ENCODE data around the gene FSIP1.
A peak's percentile ranks its signal among the peaks of the same experiment; 100 is the strongest.

The FSIP1 gene

GRCh38 chr15:39625451-39625850 is 157.2 kb downstream of the FSIP1 start:
- no peak for DNase-seq (ENCODE audit: extremely low read depth in 1 of 2, low read depth in 1 of 2)

DNA sequence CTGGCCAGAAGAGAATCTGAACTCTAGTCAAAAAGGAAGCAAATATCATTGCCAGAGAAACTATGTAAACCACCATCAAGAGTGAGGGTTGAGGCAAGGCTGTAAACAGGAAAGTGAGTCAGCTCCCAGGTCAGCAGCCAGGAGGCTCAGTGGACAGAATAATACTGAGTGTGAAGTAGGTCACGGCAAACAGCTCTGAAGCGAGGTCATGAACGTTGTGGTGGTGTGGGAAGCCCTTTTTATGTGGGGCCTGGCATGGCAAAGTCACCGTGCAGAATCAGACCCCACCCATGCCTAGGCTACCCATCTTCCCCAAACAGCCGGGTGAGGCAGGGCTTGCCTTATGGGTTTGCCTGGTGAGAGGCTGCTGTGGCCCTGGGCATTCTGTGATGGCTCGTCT is 157.8 kb downstream of the FSIP1 start:
- DNase-seq (ENCODE audit: extremely low read depth in 1 of 2, low read depth in 1 of 2): peak; percentile 46 to 67

- peak in 1 of 2 donors; percentile 43 for DNase-seq (ENCODE audit: extremely low read depth in 1 of 2, low read depth in 1 of 2)
Measured at GRCh38 chr15:39623529-39623931, 159.1 kb downstream of the FSIP1 start.

DNA sequence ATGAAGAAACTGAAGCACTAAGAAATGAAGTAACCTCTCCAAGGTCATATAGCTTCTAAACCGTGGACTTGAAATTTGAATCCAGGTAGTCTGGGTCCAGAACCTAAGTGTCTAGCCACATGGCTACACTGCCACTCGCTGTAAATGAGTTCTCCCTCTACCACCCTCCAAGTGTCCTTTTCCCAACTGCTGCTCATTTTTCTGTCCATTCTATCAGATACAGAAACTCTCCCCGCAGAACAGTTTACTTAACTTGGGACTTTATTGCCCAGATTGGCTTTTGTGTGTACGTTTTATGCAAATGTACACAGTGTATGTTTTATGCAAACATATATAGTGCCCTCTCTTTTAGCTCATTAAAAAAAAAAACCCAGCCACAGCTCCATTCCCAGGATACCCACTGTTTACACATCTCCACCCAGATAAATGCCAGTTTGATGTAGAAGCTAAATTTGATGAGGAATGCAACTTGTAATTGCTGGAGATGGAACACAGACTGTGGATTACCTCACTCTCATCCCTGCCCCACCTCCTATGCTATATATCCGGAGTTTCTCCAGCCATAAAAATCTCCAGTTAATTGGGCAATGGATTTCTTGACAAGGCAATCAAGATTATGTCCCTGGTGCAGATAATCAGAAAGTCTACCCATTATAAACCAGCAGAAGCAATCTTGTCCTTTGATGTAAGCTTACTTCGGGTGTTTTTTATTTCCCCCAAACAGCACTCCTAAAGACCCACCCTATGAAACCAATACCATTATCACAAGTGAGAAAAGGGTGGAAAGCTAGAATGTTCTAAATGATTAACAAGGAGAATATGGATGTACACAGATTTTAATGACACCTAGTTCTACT is 159.8 kb downstream of the FSIP1 start:
- no peak for DNase-seq (ENCODE audit: extremely low read depth in 1 of 2, low read depth in 1 of 2)

GRCh38 chr15:39621976-39622375 is 160.7 kb downstream of the FSIP1 start:
- DNase-seq (ENCODE audit: extremely low read depth in 1 of 2, low read depth in 1 of 2): no peak

DNA sequence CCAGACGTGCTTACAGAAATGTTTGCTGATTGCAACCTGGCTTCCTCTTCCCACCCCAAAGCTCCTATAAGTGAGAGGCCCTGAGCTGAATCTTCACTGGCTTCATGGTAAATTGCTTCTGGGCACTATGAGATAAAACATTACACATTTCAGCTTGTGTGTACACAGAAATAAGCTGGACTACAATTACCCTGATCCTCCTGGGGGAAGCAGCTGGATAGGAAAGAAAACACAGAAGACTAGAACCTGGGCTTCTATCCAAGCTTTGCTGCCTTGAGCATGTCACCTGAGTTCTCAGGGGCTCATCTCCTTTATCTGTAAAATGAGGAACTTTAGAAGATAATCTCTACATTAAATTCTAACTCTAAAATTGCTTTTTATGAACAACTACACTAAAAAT is 161.4 kb downstream of the FSIP1 start:
- DNase-seq (ENCODE audit: extremely low read depth in 1 of 2, low read depth in 1 of 2): no peak

DNA sequence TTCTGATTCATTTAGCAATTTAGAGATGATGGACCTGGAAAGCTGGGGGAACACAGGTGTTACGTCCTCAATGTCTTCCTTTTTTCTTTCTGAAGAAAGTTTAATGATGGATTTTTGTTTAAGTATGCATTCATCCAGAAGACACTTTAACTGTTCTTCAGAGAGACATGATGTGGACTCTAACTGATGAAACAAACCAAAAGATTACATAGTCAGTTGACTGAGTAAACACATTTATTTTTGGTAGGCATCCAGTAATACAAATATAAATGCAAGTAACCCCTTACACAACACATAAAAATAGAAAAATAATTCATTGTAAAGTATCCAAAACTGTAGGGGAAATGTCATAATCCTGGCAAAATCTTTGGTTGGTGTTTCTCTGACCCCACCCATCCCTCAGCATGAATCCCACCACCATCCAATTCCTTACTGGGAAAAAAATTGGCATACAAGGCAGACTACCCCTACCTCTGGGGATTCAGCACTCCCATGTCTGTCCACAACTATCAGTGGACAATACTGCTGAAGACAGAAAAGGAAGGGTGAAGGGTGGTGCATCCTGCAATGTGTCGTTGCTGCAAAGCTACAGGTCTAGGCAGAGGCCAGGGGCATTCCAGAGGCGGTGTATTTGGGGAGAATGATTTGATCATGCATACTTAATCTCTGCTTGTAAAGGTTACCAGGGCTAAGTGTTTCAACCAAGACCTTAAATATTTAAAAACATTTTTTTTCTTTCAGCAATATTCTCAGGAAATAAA is 164.4 kb downstream of the FSIP1 start:
- no peak for DNase-seq (ENCODE audit: extremely low read depth in 1 of 2, low read depth in 1 of 2)

DNA sequence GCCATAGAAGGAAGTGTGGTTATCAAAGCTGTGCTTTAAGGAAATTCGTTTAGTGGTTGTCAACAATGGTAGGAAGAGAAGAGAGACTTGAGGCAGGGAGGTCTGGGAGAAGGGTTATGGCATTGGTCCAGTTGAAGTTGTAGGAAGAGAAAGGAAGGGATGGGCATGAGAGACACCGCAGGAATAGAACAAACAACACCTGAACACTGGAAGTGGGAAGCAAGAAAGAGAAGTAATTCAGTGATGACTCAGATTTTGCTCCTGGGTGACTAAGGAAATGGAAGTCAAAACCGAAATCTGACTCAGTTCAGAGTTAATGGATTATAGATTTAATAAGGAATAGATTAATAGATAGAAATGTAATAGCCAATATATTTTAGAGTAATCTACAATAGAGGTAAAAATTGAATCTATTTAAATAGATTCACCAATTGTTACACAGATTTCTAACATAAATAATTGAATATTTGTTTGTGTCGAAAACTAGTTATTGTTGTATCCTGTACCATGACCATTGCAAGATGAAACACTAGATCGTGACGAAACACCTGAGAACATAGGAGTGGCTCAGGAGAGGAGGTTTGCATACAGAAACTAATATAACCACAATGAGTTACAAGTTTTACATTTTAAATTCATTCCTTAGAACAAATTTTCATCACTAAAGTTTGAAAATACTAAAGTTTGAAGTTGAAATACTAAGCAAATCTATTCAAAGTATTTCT is 165.7 kb downstream of the FSIP1 start:
- DNase-seq (ENCODE audit: extremely low read depth in 1 of 2, low read depth in 1 of 2): no peak

DNA sequence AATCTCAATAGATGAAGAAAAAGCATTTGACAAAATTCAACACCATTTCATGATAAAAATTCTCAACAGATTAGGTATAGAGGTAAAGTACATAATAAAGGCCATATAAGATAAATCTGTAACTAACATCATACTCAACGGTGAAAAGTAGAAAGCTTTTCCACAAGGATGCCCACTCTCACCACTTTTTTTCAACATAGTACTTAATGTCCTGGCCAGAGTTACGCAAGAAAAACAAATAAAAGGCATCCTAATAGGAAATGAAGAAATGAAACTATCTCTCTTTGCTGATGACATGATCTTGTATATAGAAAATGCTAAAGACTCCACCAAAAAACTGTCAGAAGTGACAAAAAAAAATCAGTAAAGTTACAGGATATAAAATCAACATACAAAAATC is 168.8 kb downstream of the FSIP1 start:
- DNase-seq (ENCODE audit: extremely low read depth in 1 of 2, low read depth in 1 of 2): no peak

DNA sequence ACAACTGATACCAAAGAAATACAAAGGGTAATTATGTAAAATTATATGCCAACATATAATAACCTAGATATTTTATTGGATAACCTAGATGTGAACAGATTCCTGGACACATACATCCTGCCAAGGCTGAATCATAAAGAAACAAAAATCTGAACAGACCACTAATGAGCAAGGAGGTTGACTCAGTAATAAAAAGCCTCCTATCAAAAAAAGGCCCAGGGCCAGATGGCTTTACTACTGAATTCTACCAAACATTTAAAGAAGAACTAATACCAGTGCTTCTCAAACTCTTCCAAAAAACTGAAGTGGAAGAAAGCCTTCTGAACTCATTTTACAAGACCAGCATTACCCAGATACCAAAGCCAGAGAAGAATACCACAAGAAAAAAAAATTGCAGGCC is 169.4 kb downstream of the FSIP1 start:
- no peak for DNase-seq (ENCODE audit: extremely low read depth in 1 of 2, low read depth in 1 of 2)

DNA sequence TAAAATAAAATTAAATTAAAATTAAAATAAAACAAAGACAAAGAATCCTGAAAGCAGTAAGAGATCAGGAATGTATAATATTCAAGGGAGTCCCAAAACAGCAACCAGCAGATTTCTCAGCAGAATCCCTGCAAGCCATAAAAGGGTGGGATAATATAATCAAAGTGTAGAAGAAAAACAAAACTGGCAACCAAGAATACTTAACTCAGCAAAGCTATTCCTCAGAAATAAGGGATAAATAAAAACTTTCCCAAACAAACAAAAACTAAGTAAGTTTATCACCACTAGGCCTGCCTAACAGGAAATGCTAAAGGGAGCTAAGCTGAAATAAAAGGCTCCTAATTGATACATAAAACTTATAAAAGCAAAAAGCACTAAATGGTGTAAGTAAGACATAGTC is 172.0 kb downstream of the FSIP1 start:
- no peak for DNase-seq (ENCODE audit: extremely low read depth in 1 of 2, low read depth in 1 of 2)

- DNase-seq (ENCODE audit: extremely low read depth in 1 of 2, low read depth in 1 of 2): no peak
Measured at GRCh38 chr15:39609166-39609916, 173.3 kb downstream of the FSIP1 start.

DNA sequence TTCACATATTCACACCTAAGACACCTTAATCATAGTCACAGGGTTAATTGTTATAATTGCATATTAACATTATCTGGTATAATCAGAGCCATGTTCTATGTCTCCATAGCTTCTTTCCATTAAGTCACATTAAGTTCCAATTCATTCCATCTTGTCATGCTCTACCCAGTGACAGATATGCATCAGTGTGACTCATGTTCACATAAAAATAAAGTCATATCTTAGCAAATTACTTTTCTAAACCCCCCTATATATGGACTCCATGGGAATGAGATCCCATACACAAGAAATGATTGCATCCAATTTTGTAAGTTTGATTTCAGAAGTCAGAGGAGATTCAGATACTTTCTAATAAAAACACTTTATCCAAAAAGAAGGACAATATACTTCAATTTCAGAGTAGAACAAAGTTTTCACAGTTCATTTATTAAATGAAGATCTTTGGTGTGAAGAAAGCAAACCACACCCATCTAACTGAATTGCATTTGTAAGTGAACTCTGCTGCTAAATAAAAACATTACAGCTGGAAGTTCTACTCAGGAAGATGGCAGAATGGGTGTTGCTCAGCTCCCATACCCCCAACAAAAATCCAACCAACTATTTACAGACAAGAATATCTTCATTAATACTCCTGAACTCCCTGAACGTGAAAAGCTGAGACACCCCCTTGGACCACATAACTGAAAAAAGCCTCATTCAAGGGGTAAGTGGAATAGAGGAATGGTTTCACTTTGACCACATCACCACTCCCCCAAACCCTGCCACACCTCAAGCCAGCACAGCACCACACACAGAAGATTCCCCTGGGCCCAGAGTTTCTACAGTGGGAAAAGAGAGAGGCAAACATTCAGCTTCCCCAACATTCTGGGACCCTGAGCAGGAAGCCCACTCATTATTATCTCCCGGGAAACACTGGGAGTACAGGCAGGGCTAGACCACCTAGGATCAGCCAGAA is 174.2 kb downstream of the FSIP1 start:
- DNase-seq (ENCODE audit: extremely low read depth in 1 of 2, low read depth in 1 of 2): no peak

GRCh38 chr15:39605146-39605545 is 177.5 kb downstream of the FSIP1 start:
- DNase-seq (ENCODE audit: extremely low read depth in 1 of 2, low read depth in 1 of 2): no peak

GRCh38 chr15:39602143-39602542 is 180.5 kb downstream of the FSIP1 start:
- DNase-seq (ENCODE audit: extremely low read depth in 1 of 2, low read depth in 1 of 2): no peak

DNA sequence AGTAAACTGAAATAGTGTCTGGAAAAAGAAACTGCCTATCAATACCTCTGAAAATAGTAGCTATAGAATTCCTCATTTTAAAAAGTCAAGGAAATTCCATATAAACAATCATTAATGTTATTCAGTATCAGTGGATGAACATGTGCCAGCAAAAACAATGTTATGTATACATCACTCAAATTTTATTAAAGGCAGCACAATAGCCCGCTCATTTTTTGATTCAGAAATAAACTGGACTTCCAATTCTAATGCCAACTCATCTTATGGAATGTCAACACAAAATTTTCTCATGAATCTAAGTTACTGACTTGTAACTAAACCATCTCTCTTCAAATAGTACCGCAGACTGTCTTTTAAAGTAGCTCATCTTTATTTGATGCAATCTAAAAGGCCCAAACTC is 182.8 kb downstream of the FSIP1 start:
- no peak for DNase-seq (ENCODE audit: extremely low read depth in 1 of 2, low read depth in 1 of 2)

DNA sequence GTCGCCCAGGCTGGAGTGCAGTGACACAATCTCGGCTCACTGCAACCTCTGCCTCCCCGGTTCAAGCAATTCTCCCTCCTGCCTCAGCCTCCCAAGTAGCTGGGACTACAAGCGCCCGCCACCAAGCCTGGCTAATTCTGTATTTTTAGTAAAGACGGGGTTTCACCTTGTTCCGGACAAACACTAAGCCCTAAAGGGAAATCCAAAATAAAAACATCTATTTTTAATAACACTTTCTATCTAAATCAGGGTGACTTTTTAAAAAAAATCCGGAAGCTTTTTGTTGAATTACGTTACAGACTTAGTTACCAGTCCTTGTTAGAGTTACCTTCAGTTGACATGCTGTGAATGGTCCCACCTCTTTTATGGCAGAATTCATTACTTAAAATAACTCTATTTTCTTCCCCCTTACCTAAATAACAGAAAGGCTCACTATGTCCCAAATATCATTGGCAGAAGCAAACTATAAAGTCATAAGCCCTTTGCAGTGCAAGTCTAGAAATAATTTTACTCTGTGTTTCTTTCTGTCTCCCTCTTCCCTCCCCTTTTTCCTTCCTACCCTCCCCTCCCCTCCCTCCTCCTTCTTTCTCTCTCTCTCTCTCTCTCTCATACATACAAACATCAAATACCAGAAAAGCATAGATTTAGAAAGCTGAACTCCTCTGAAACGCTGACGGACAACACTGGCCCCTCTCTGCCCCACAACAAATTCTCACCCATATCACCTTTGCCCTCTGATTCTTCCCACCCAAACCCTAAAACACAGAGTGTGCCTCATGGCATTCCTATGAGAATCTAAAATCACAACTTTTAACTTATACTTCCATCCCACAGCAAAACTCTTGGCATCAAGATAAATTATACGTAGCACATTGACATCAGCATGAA is 183.4 kb downstream of the FSIP1 start:
- no peak for DNase-seq (ENCODE audit: extremely low read depth in 1 of 2, low read depth in 1 of 2)

GRCh38 chr15:39598186-39598850 is 184.3 kb downstream of the FSIP1 start:
- no peak for DNase-seq (ENCODE audit: extremely low read depth in 1 of 2, low read depth in 1 of 2)
